ENCODE results near the gene BPHL.
"Not testable (repeated sequence)": the region's sequence is repeated elsewhere in the genome, so short reads cannot be mapped to it uniquely, and the experiment has no call there.

The BPHL gene

GRCh38 chr6:3118353-3119039 lies at the start of gene BPHL:
Gene BPHL, plus strand, starts transcription at chr6:3118711. Its CDS starts 30 bp downstream, at chr6:3118741.
- DNase-seq, result peak; percentile 100

- DNase-seq, result no peak
These were observed 46.9 kb upstream of the BPHL start for GRCh38 chr6:3071568-3071967.

- no peak for DNase-seq
These were observed 45.7 kb upstream of the BPHL start for GRCh38 chr6:3072798-3073197.

GRCh38 chr6:3073382-3073781 lies 45.1 kb upstream of the BPHL start:
- DNase-seq, result no peak

- DNase-seq, result no peak
These were observed 42.8 kb upstream of the BPHL start for GRCh38 chr6:3075772-3076113.

- no peak for DNase-seq
These were observed 42.2 kb upstream of the BPHL start for GRCh38 chr6:3076320-3076719.

- no peak for DNase-seq
These were observed 41.1 kb upstream of the BPHL start for GRCh38 chr6:3077430-3077829.

- DNase-seq, result not testable (repeated sequence)
These were observed 39.6 kb upstream of the BPHL start for GRCh38 chr6:3078952-3079351.

- DNase-seq, result no peak
These were observed 38.8 kb upstream of the BPHL start for GRCh38 chr6:3079682-3080081.

- DNase-seq, result peak; percentile 86
These were observed 36.6 kb upstream of the BPHL start for GRCh38 chr6:3081960-3082359.

GRCh38 chr6:3085074-3085473 lies 33.4 kb upstream of the BPHL start:
- DNase-seq, result no peak

GRCh38 chr6:3086282-3086946 lies 32.1 kb upstream of the BPHL start:
- no peak for DNase-seq

- DNase-seq, result no peak
These were observed 30.1 kb upstream of the BPHL start for GRCh38 chr6:3088446-3088845.

GRCh38 chr6:3088968-3089367 lies 29.5 kb upstream of the BPHL start:
- no peak for DNase-seq

- no peak for DNase-seq
These were observed 28.5 kb upstream of the BPHL start for GRCh38 chr6:3090013-3090412.

GRCh38 chr6:3094815-3095214 lies 23.7 kb upstream of the BPHL start:
- no peak for DNase-seq

- no peak for DNase-seq
These were observed 15.6 kb upstream of the BPHL start for GRCh38 chr6:3102875-3103274.

- DNase-seq, result no peak
These were observed 9.6 kb upstream of the BPHL start for GRCh38 chr6:3108746-3109414.

- no peak for DNase-seq
These were observed 8.8 kb upstream of the BPHL start for GRCh38 chr6:3109761-3110160.

- no peak for DNase-seq
These were observed 4.1 kb upstream of the BPHL start for GRCh38 chr6:3114377-3114776.

GRCh38 chr6:3117912-3118352 lies 579 bp upstream of the BPHL start:
- DNase-seq, result no peak

GRCh38 chr6:3119040-3119723 lies 671 bp downstream of the BPHL start:
- DNase-seq, result peak; percentile 18

GRCh38 chr6:3120765-3121089 lies 2.2 kb downstream of the BPHL start:
- DNase-seq, result no peak

GRCh38 chr6:3122823-3123182 lies 4.3 kb downstream of the BPHL start:
- DNase-seq, result no peak
